Naive thymus-derived CD4-positive, alpha-beta T cell (primary cell): Measurements from ENCODE around the gene TCHHL1. TPM values are rescaled to one million over a fixed set of nuclear protein-coding genes. Genes with fewer than 3 reads are reported as not detected.

ENCODE experiments used
- ATAC-seq: fragments of 150-1000 bp; cut with Tn5 transposase; 2 replicates; pipeline ENCODE4 v1.10.0; 2021; ENCODE audit warnings: mild to moderate bottlenecking, moderate library complexity
- CTCF ChIA-PET: fragments of 350-600 bp; sonication (Branson Sonifier 250); formaldehyde crosslinking; loops from one replicate; lab custom pipeline; 2021; ENCODE audit warnings: antibody characterized with exemption; lab: Charles Lee
- POLR2A ChIA-PET: fragments of 350-600 bp; sonication (Branson Sonifier 250); formaldehyde crosslinking; loops from one replicate; lab custom pipeline; 2021; ENCODE audit warnings: antibody characterized with exemption, inconsistent platforms; lab: Charles Lee
- DNase-seq, 9 donors: peaks; one replicate each; pipeline versions ENCODE4 v3.0.0 to v3.0.0-alpha.2; 2020 to 2022; ENCODE audit warnings: mixed read lengths in 1 of 9
- H3K27ac ChIP-seq: one replicate; pipeline ENCODE4 v1.7.0; 2013; ENCODE audit warnings: mild to moderate bottlenecking, low read depth, low read length, moderate library complexity
- H3K27me3 ChIP-seq, 2 donors: one replicate each; pipeline ENCODE4 v1.7.0; 2013; ENCODE audit warnings: low read length in 2 of 2, mild to moderate bottlenecking in 2 of 2, moderate library complexity in 2 of 2; ENCODE audit not compliant: control insufficient read depth in 2 of 2, insufficient read depth in 2 of 2
- H3K36me3 ChIP-seq, 3 experiments: 1 replicate in 2 of 3; 2 replicates in 1 of 3; pipeline ENCODE4 v1.7.0; 2013; ENCODE audit warnings: low read length in 3 of 3, mild to moderate bottlenecking in 3 of 3, moderate library complexity in 1 of 3; ENCODE audit not compliant: insufficient read depth in 3 of 3, control insufficient read depth in 2 of 3
- H3K4me1 ChIP-seq, 2 donors: one replicate each; pipeline ENCODE4 v1.7.0; 2013; ENCODE audit warnings: low read length in 2 of 2, mild to moderate bottlenecking in 2 of 2, moderate library complexity in 1 of 2; ENCODE audit not compliant: control insufficient read depth in 2 of 2, insufficient read depth in 2 of 2
- H3K4me3 ChIP-seq: 2 replicates; pipeline ENCODE4 v1.7.0; 2013; ENCODE audit warnings: mild to moderate bottlenecking, low read length
- H3K9me3 ChIP-seq, 3 experiments: 1 replicate in 2 of 3; 2 replicates in 1 of 3; pipeline ENCODE4 v1.7.0; 2013; ENCODE audit warnings: low read length in 3 of 3; ENCODE audit not compliant: control insufficient read depth in 2 of 3
- H3K27ac Mint-ChIP-seq, 9 donors: one replicate each; pipeline ENCODE4 v1.8.0; 2020 to 2022; ENCODE audit warnings: mixed read lengths in 9 of 9, mild to moderate bottlenecking in 8 of 9, moderate library complexity in 5 of 9, inconsistent platforms in 2 of 9
- H3K27me3 Mint-ChIP-seq, 5 donors: one replicate each; pipeline ENCODE4 v1.8.0; 2021 to 2022; ENCODE audit warnings: mixed read lengths in 5 of 5, mild to moderate bottlenecking in 1 of 5
- H3K36me3 Mint-ChIP-seq, 5 donors: one replicate each; pipeline ENCODE4 v1.8.0; 2020 to 2022; ENCODE audit warnings: mixed read lengths in 5 of 5, mild to moderate bottlenecking in 3 of 5, inconsistent platforms in 1 of 5
- H3K4me1 Mint-ChIP-seq, 7 donors: one replicate each; pipeline ENCODE4 v1.8.0; 2020 to 2022; ENCODE audit warnings: mixed read lengths in 7 of 7, mild to moderate bottlenecking in 3 of 7, inconsistent platforms in 1 of 7
- H3K4me3 Mint-ChIP-seq, 10 donors: one replicate each; pipeline ENCODE4 v1.8.0; 2020 to 2022; ENCODE audit warnings: mild to moderate bottlenecking in 10 of 10, mixed read lengths in 10 of 10, moderate library complexity in 6 of 10, inconsistent platforms in 2 of 10
- H3K9me3 Mint-ChIP-seq, 11 donors: one replicate each; pipeline ENCODE4 v1.8.0; 2020 to 2022; ENCODE audit warnings: mixed read lengths in 11 of 11, mild to moderate bottlenecking in 4 of 11, inconsistent platforms in 1 of 11, moderate library complexity in 1 of 11
- intact Hi-C, 2 donors: fragments of 100-400 bp; cut with micrococcal nuclease; formaldehyde crosslinking; loops; one replicate each; pipeline ENCODE4 v1.15.1; 2023
- polyA plus RNA-seq, 2 donors: library from polyadenylated mRNA; unstranded; fragments of 300-500 nt; fragmentation: Illumina TruSeq; gene quantifications; one replicate each; pipeline ENCODE4 v1.2.3, GENCODE V29; 2021
- total RNA-seq, 6 experiments: library from RNA in 5 of 6; stranded (reverse) in 5 of 6; gene quantifications; 1 replicate in 5 of 6; 2 replicates in 1 of 6; pipeline ENCODE4 v1.2.3 and lab custom pipeline; 2021 to 2026

The TCHHL1 gene
- total and polyA plus RNA-seq, 7 experiments from 2014 or later, result not detected

GRCh38 chr1:152047730-152048415 lies 41.0 kb downstream of the TCHHL1 start:
- peaks cover 21 to 53% (median 30%) of the 10 kb centered on the region in 7 donors for H3K4me1 Mint-ChIP-seq
- H3K27ac ChIP-seq, result peak overlapping the region; percentile 81
- H3K27ac Mint-ChIP-seq, result peak overlapping the region; percentile 92 to 98 (median 98)
- H3K27me3 ChIP-seq, result no peaks in the 10 kb centered on the region
- peaks cover 0 to 4% (median 0%) of the 10 kb centered on the region in 5 donors for H3K27me3 Mint-ChIP-seq
- H3K4me3 Mint-ChIP-seq, result peak overlapping the region; percentile 56 to 87 (median 77)
- H3K36me3 Mint-ChIP-seq, result peaks cover 0 to 2% (median 0%) of the 10 kb centered on the region in 5 donors
- peaks cover 19 to 21% of the 10 kb centered on the region in 2 donors for H3K4me1 ChIP-seq
- ChIA-PET POLR2A (interaction anchor here (0.7 to 7.2 kb wide), 6 partner anchors 12 to 143 kb away, joined by 3 to 90 read pairs (median 4); partner anchors contain the start of gene S100A11), CTCF (interaction anchor here (0.8 to 4.2 kb wide), 5 partner anchors 9 to 138 kb away, joined by 3 to 27 read pairs (median 5); no protein-coding TSS in a partner anchor)
- ATAC-seq (peak; percentile 93), DNase-seq (peak; percentile 57 to 82 (median 76))
- H3K9me3 ChIP-seq, result no peaks in the 10 kb centered on the region
- no peaks in the 10 kb centered on the region for H3K36me3 ChIP-seq
- H3K9me3 Mint-ChIP-seq, result no peaks in the 10 kb centered on the region
- intact Hi-C loops, result loop anchor here (1.0 to 5.0 kb wide), 4 partner anchors 13 to 437 kb away; partner anchors contain the start of gene TDRKH (in 1 of the 2)
- peak overlapping the region; percentile 10 for H3K4me3 ChIP-seq

GRCh38 chr1:152047413-152047729 lies 41.5 kb downstream of the TCHHL1 start:
- H3K36me3 ChIP-seq, result no peaks in the 10 kb centered on the region
- Mint-ChIP-seq H3K9me3 (no peaks in the 10 kb centered on the region), H3K27ac (peak overlapping the region; percentile 92 to 98 (median 98)), H3K36me3 (peaks cover 0 to 2% (median 0%) of the 10 kb centered on the region in 5 donors), H3K4me1 (peaks cover 21 to 51% (median 30%) of the 10 kb centered on the region in 7 donors), H3K4me3 (peak overlapping the region in 8 of 10 donors; percentile 69 to 87 (median 78)), H3K27me3 (no peaks in the 10 kb centered on the region)
- ChIA-PET POLR2A (interaction anchor here (0.7 to 7.2 kb wide), 4 partner anchors 12 to 138 kb away, joined by 3 to 90 read pairs (median 4); partner anchors contain the start of gene S100A11), CTCF (interaction anchor here (1.5 to 4.2 kb wide), 4 partner anchors 13 to 411 kb away, joined by 5 to 27 read pairs (median 18); no protein-coding TSS in a partner anchor)
- no peaks in the 10 kb centered on the region for H3K9me3 ChIP-seq
- intact Hi-C loops, result loop anchor here in 1 of 2 donors (5.0 kb wide), 1 partner anchor 65 kb away; no protein-coding TSS in a partner anchor
- H3K4me3 ChIP-seq, result peak overlapping the region; percentile 10
- peak in 1 of 9 donors; percentile 5 for DNase-seq
- no peak for ATAC-seq
- peaks cover 19 to 21% of the 10 kb centered on the region in 2 donors for H3K4me1 ChIP-seq
- H3K27ac ChIP-seq, result peak overlapping the region; percentile 81
- no peaks in the 10 kb centered on the region for H3K27me3 ChIP-seq

GRCh38 chr1:152044386-152044785 lies 44.5 kb downstream of the TCHHL1 start:
- Histone ChIP-seq H3K9me3 (no peaks in the 10 kb centered on the region), H3K27me3 (no peaks in the 10 kb centered on the region), H3K4me3 (no peak overlapping the region), H3K36me3 (no peaks in the 10 kb centered on the region), H3K27ac (no peak overlapping the region), H3K4me1 (peaks cover 19 to 21% of the 10 kb centered on the region in 2 donors)
- Mint-ChIP-seq H3K4me1 (peaks cover 21 to 33% (median 25%) of the 10 kb centered on the region in 7 donors), H3K4me3 (no peak overlapping the region), H3K27ac (peak overlapping the region in 2 of 9 donors; percentile 14 to 58), H3K9me3 (no peaks in the 10 kb centered on the region), H3K36me3 (peaks cover 0 to 2% (median 0%) of the 10 kb centered on the region in 5 donors), H3K27me3 (no peaks in the 10 kb centered on the region)
- no peak for DNase-seq
- no peak for ATAC-seq
- intact Hi-C loops, result no loop called here
- ChIA-PET POLR2A (interaction anchor here (0.6 to 7.2 kb wide), 2 partner anchors 9 to 16 kb away, joined by 4 to 90 read pairs; partner anchors contain the start of gene S100A11), CTCF (interaction anchor here (0.6 kb wide), 1 partner anchor 9 kb away, joined by 3 read pairs; no protein-coding TSS in a partner anchor)

GRCh38 chr1:152043870-152044269 lies 45.0 kb downstream of the TCHHL1 start:
- H3K4me1 ChIP-seq, result peaks cover 19 to 21% of the 10 kb centered on the region in 2 donors
- intact Hi-C loops, result no loop called here
- Mint-ChIP-seq H3K4me1 (peaks cover 21 to 33% (median 25%) of the 10 kb centered on the region in 7 donors), H3K4me3 (no peak overlapping the region), H3K27me3 (no peaks in the 10 kb centered on the region), H3K36me3 (peaks cover 0 to 2% (median 0%) of the 10 kb centered on the region in 5 donors), H3K9me3 (no peaks in the 10 kb centered on the region), H3K27ac (peak overlapping the region in 1 of 9 donors; percentile 14)
- no peak for DNase-seq
- ChIA-PET POLR2A (interaction anchor here (0.6 to 7.2 kb wide), 3 partner anchors 8 to 148 kb away, joined by 3 to 90 read pairs (median 4); partner anchors contain the start of gene S100A11), CTCF (interaction anchor here (0.6 kb wide), 1 partner anchor 9 kb away, joined by 3 read pairs; no protein-coding TSS in a partner anchor)
- no peaks in the 10 kb centered on the region for H3K9me3 ChIP-seq
- H3K27ac ChIP-seq, result no peak overlapping the region
- ATAC-seq, result no peak
- no peaks in the 10 kb centered on the region for H3K27me3 ChIP-seq
- no peaks in the 10 kb centered on the region for H3K36me3 ChIP-seq
- H3K4me3 ChIP-seq, result no peak overlapping the region

- no peaks in the 10 kb centered on the region for H3K36me3 ChIP-seq
- POLR2A ChIA-PET, result no interaction called here
- H3K36me3 Mint-ChIP-seq, result peaks cover 0 to 2% (median 0%) of the 10 kb centered on the region in 5 donors
- CTCF ChIA-PET, result interaction anchor here (1.7 kb wide), 1 partner anchor 11 kb away, joined by 4 read pairs; no protein-coding TSS in a partner anchor
- peaks cover 5 to 29% (median 11%) of the 10 kb centered on the region in 7 donors for H3K4me1 Mint-ChIP-seq
- no peaks in the 10 kb centered on the region for H3K9me3 ChIP-seq
- no peak for ATAC-seq
- no peak overlapping the region for H3K27ac Mint-ChIP-seq
- no peaks in the 10 kb centered on the region for H3K9me3 Mint-ChIP-seq
- H3K27me3 ChIP-seq, result no peaks in the 10 kb centered on the region
- H3K27me3 Mint-ChIP-seq, result no peaks in the 10 kb centered on the region
- peaks cover 3 to 4% of the 10 kb centered on the region in 2 donors for H3K4me1 ChIP-seq
- DNase-seq, result no peak
- no peak overlapping the region for H3K27ac ChIP-seq
- no peak overlapping the region for H3K4me3 Mint-ChIP-seq
- intact Hi-C loops, result no loop called here
- no peak overlapping the region for H3K4me3 ChIP-seq
Measured at GRCh38 chr1:152042030-152042429, 46.8 kb downstream of the TCHHL1 start.

- intact Hi-C loops, result loop anchor here in 1 of 2 donors (5.0 kb wide), 1 partner anchor 422 kb away; no protein-coding TSS in a partner anchor
Measured at GRCh38 chr1:152039886-152040285, 49.0 kb downstream of the TCHHL1 start.

More at GRCh38 chr1:152039886-152040285, 49.0 kb downstream of the TCHHL1 start:
- peaks cover 0 to 8% (median 0%) of the 10 kb centered on the region in 5 donors for H3K36me3 Mint-ChIP-seq
- no peak for DNase-seq
- H3K36me3 ChIP-seq, result no peaks in the 10 kb centered on the region
- peaks cover 8 to 25% (median 18%) of the 10 kb centered on the region in 7 donors for H3K4me1 Mint-ChIP-seq
- H3K27ac Mint-ChIP-seq, result no peak overlapping the region
- H3K27me3 Mint-ChIP-seq, result no peaks in the 10 kb centered on the region
- POLR2A ChIA-PET, result interaction anchor here (1.2 kb wide), 1 partner anchor 9 kb away, joined by 3 read pairs; no protein-coding TSS in a partner anchor
- no peak overlapping the region for H3K27ac ChIP-seq
- CTCF ChIA-PET, result interaction anchor here (0.6 to 1.2 kb wide), 2 partner anchors 10 to 139 kb away, joined by 3 to 4 read pairs; no protein-coding TSS in a partner anchor
- ATAC-seq, result no peak
- H3K4me3 Mint-ChIP-seq, result no peak overlapping the region
- peaks cover under 1 to 2% of the 10 kb centered on the region in 2 donors for H3K4me1 ChIP-seq
- H3K9me3 ChIP-seq, result no peaks in the 10 kb centered on the region
- H3K4me3 ChIP-seq, result no peak overlapping the region
- H3K27me3 ChIP-seq, result no peaks in the 10 kb centered on the region
- H3K9me3 Mint-ChIP-seq, result peaks cover 0 to 1% (median 0%) of the 10 kb centered on the region in 11 donors
